ENCODE results near the gene PFDN2. TPM values are rescaled to one million over a fixed set of nuclear protein-coding genes. Genes with fewer than 3 reads are reported as not detected.

The PFDN2 gene
- total RNA-seq, 5 donors from 2014 or later (not counting 1 experiment from before 2014, with no cell fraction given) = 32.4 to 48.3 (median 42.1) TPM

- H3K4me1 ChIP-seq (ENCODE audit: control insufficient read depth in 1 of 2, extremely low read depth in 1 of 2, insufficient read depth in 2 of 2, low read length in 2 of 2) = peaks cover 14 to 57% of the 10 kb centered on the region in 2 experiments
- H3K27me3 Mint-ChIP-seq = no peaks in the 10 kb centered on the region
- no peak overlapping the region for H3K4me3 ChIP-seq (ENCODE audit: control insufficient read depth in 1 of 2, extremely low read depth in 1 of 2, low read length in 1 of 2)
- ATAC-seq (replicated peaks in 1 of 4) (no peak), DNase-seq (no peak)
- no peaks in the 10 kb centered on the region for H3K9me3 ChIP-seq
- H3K4me1 Mint-ChIP-seq = peaks cover 66 to 76% (median 75%) of the 10 kb centered on the region in 3 donors
- H3K27ac ChIP-seq (ENCODE audit: low read length) = no peak overlapping the region
- ChIA-PET CTCF (interaction anchor here in 1 of 2 donors (1.1 kb wide), 1 partner anchor 23 kb away, joined by 3 read pairs; no protein-coding TSS in a partner anchor), POLR2A (interaction anchor here in 1 of 2 donors (0.5 kb wide), 1 partner anchor 93 kb away, joined by 3 read pairs; no protein-coding TSS in a partner anchor)
- H3K36me3 ChIP-seq (ENCODE audit: control insufficient read depth in 2 of 2, extremely low read depth in 1 of 2, insufficient read depth in 1 of 2, low read length in 1 of 2) = peaks cover 11 to 34% of the 10 kb centered on the region in 2 donors
- WGBS (ENCODE audit: insufficient coverage) = 95% methylated on average over 3 of the region's 5 CpGs
- H3K27me3 ChIP-seq (replicated peaks in 1 of 2; ENCODE audit: control insufficient read depth in 2 of 2, extremely low read depth in 1 of 2, insufficient read depth in 2 of 2, low read length in 1 of 2) = no peaks in the 10 kb centered on the region
- no peak overlapping the region for H3K4me3 Mint-ChIP-seq
- no peaks in the 10 kb centered on the region for H3K9me3 Mint-ChIP-seq
- H3K36me3 Mint-ChIP-seq = peaks cover 3% of the 10 kb centered on the region
- H3K27ac Mint-ChIP-seq = peak overlapping the region; percentile 84 to 96
These were observed 46.0 kb upstream of the PFDN2 start for GRCh38 chr1:161163793-161164192.

- ChIA-PET CTCF (no interaction called here), POLR2A (interaction anchor here in 1 of 2 donors (0.6 kb wide), 1 partner anchor 45 kb away, joined by 5 read pairs; the partner anchor contains the start of genes NIT1 and PFDN2)
- Histone ChIP-seq H3K4me1 (ENCODE audit: control insufficient read depth in 1 of 2, extremely low read depth in 1 of 2, insufficient read depth in 2 of 2, low read length in 2 of 2) (peaks cover 14 to 58% of the 10 kb centered on the region in 2 experiments), H3K9me3 (no peaks in the 10 kb centered on the region), H3K4me3 (ENCODE audit: control insufficient read depth in 1 of 2, extremely low read depth in 1 of 2, low read length in 1 of 2) (no peak overlapping the region), H3K27ac (ENCODE audit: low read length) (no peak overlapping the region), H3K36me3 (ENCODE audit: control insufficient read depth in 2 of 2, extremely low read depth in 1 of 2, insufficient read depth in 1 of 2, low read length in 1 of 2) (peaks cover 6 to 38% of the 10 kb centered on the region in 2 donors), H3K27me3 (replicated peaks in 1 of 2; ENCODE audit: control insufficient read depth in 2 of 2, extremely low read depth in 1 of 2, insufficient read depth in 2 of 2, low read length in 1 of 2) (no peaks in the 10 kb centered on the region)
- Mint-ChIP-seq H3K4me3 (peak overlapping the region in 1 of 3 donors; percentile 94), H3K4me1 (peaks cover 70 to 78% (median 77%) of the 10 kb centered on the region in 3 donors), H3K27ac (peak overlapping the region in 1 of 2 donors; percentile 7), H3K36me3 (peaks cover 8% of the 10 kb centered on the region), H3K27me3 (no peaks in the 10 kb centered on the region), H3K9me3 (no peaks in the 10 kb centered on the region)
- WGBS (ENCODE audit: insufficient coverage) = 100% methylated on average over 6 of the region's 10 CpGs
- no peak for ATAC-seq (replicated peaks in 1 of 4)
- DNase-seq = no peak
These were observed 45.0 kb upstream of the PFDN2 start for GRCh38 chr1:161162806-161163205.

- ChIA-PET CTCF (no interaction called here), POLR2A (interaction anchor here (0.6 to 1.0 kb wide), 3 partner anchors 9 to 44 kb away, joined by 3 to 5 read pairs (median 3); partner anchors contain the start of genes NIT1 (in 1 of the 2) and PFDN2 (in 1 of the 2))
- H3K27me3 Mint-ChIP-seq = no peaks in the 10 kb centered on the region
- H3K27ac ChIP-seq (ENCODE audit: low read length) = no peak overlapping the region
- H3K27ac Mint-ChIP-seq = peak overlapping the region; percentile 1 to 53
- peaks cover 11 to 51% of the 10 kb centered on the region in 2 experiments for H3K4me1 ChIP-seq (ENCODE audit: control insufficient read depth in 1 of 2, extremely low read depth in 1 of 2, insufficient read depth in 2 of 2, low read length in 2 of 2)
- H3K27me3 ChIP-seq (replicated peaks in 1 of 2; ENCODE audit: control insufficient read depth in 2 of 2, extremely low read depth in 1 of 2, insufficient read depth in 2 of 2, low read length in 1 of 2) = no peaks in the 10 kb centered on the region
- no peaks in the 10 kb centered on the region for H3K9me3 ChIP-seq
- ATAC-seq (replicated peaks in 1 of 4) (no peak), DNase-seq (no peak)
- 96% methylated on average over 4 of the region's 7 CpGs for WGBS (ENCODE audit: insufficient coverage)
- no peaks in the 10 kb centered on the region for H3K9me3 Mint-ChIP-seq
- peak overlapping the region in 2 of 3 donors; percentile 25 to 94 for H3K4me3 Mint-ChIP-seq
- H3K36me3 ChIP-seq (ENCODE audit: control insufficient read depth in 2 of 2, extremely low read depth in 1 of 2, insufficient read depth in 1 of 2, low read length in 1 of 2) = peaks cover 8 to 45% of the 10 kb centered on the region in 2 donors
- H3K4me1 Mint-ChIP-seq = peaks cover 69 to 75% (median 72%) of the 10 kb centered on the region in 3 donors
- H3K36me3 Mint-ChIP-seq = peaks cover 15% of the 10 kb centered on the region
- H3K4me3 ChIP-seq (ENCODE audit: control insufficient read depth in 1 of 2, extremely low read depth in 1 of 2, low read length in 1 of 2) = no peak overlapping the region
These were observed 44.2 kb upstream of the PFDN2 start for GRCh38 chr1:161162052-161162451.

DNA sequence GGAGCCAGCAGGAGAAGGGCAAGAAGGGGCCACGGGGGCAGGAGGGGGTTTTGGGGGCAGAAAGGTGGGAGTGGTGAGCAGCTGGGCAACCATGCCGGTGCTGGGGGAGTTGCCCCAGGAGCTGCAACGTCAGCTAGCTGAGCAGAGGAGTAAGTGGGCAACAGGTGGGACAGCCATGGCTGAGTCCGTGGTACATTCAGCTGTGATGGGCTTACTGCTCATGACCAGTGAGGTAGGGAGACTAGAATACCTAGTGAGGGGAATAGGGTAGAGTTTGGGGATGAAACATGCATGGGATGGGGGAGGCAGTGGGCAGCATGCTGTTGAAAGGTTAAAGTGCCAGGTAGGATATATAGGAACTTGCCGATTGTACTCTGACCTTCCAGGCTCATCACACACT, 43.8 kb upstream of the PFDN2 start:
- ChIA-PET POLR2A (interaction anchor here (0.6 to 1.0 kb wide), 3 partner anchors 8 to 522 kb away, joined by 3 to 6 read pairs (median 3); no protein-coding TSS in a partner anchor), CTCF (no interaction called here)
- no peak for ATAC-seq (replicated peaks in 1 of 4)
- H3K4me3 Mint-ChIP-seq = peak overlapping the region in 2 of 3 donors; percentile 25 to 94
- no peaks in the 10 kb centered on the region for H3K9me3 Mint-ChIP-seq
- Histone ChIP-seq H3K36me3 (ENCODE audit: control insufficient read depth in 2 of 2, extremely low read depth in 1 of 2, insufficient read depth in 1 of 2, low read length in 1 of 2) (peaks cover 9 to 47% of the 10 kb centered on the region in 2 donors), H3K27me3 (replicated peaks in 1 of 2; ENCODE audit: control insufficient read depth in 2 of 2, extremely low read depth in 1 of 2, insufficient read depth in 2 of 2, low read length in 1 of 2) (no peaks in the 10 kb centered on the region), H3K4me3 (ENCODE audit: control insufficient read depth in 1 of 2, extremely low read depth in 1 of 2, low read length in 1 of 2) (no peak overlapping the region), H3K27ac (ENCODE audit: low read length) (no peak overlapping the region), H3K9me3 (no peaks in the 10 kb centered on the region), H3K4me1 (ENCODE audit: control insufficient read depth in 1 of 2, extremely low read depth in 1 of 2, insufficient read depth in 2 of 2, low read length in 2 of 2) (peaks cover 8 to 47% of the 10 kb centered on the region in 2 experiments)
- WGBS (ENCODE audit: insufficient coverage) = 91% methylated on average over 4 of the region's 5 CpGs
- DNase-seq = no peak
- peaks cover 18% of the 10 kb centered on the region for H3K36me3 Mint-ChIP-seq
- no peaks in the 10 kb centered on the region for H3K27me3 Mint-ChIP-seq
- H3K27ac Mint-ChIP-seq = peak overlapping the region; percentile 1 to 53
- peaks cover 69 to 74% (median 69%) of the 10 kb centered on the region in 3 donors for H3K4me1 Mint-ChIP-seq

DNA sequence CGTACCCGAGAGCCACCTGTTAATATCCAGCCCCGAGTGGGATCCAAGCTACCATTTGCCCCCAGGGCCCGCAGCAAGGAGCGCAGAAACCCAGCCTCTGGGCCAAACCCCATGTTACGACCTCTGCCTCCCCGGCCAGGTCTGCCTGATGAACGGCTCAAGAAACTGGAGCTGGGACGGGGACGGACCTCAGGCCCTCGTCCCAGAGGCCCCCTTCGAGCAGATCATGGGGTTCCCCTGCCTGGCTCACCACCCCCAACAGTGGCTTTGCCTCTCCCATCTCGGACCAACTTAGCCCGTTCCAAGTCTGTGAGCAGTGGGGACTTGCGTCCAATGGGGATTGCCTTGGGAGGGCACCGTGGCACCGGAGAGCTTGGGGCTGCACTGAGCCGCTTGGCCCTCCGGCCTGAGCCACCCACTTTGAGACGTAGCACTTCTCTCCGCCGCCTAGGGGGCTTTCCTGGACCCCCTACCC, 42.9 kb upstream of the PFDN2 start:
- ATAC-seq (replicated peaks in 1 of 4) = no peak
- Histone ChIP-seq H3K36me3 (ENCODE audit: control insufficient read depth in 2 of 2, extremely low read depth in 1 of 2, insufficient read depth in 1 of 2, low read length in 1 of 2) (peaks cover 9 to 47% of the 10 kb centered on the region in 2 donors), H3K27ac (ENCODE audit: low read length) (no peak overlapping the region), H3K9me3 (no peaks in the 10 kb centered on the region), H3K4me1 (ENCODE audit: control insufficient read depth in 1 of 2, extremely low read depth in 1 of 2, insufficient read depth in 2 of 2, low read length in 2 of 2) (peaks cover 7 to 40% of the 10 kb centered on the region in 2 experiments), H3K4me3 (ENCODE audit: control insufficient read depth in 1 of 2, extremely low read depth in 1 of 2, low read length in 1 of 2) (no peak overlapping the region), H3K27me3 (replicated peaks in 1 of 2; ENCODE audit: control insufficient read depth in 2 of 2, extremely low read depth in 1 of 2, insufficient read depth in 2 of 2, low read length in 1 of 2) (no peaks in the 10 kb centered on the region)
- WGBS (ENCODE audit: insufficient coverage) = 97% methylated on average over 22 of the region's 22 CpGs
- H3K27ac Mint-ChIP-seq = peak overlapping the region; percentile 53 to 55
- ChIA-PET CTCF (no interaction called here), POLR2A (interaction anchor here in 1 of 2 donors (0.6 kb wide), 1 partner anchor 521 kb away, joined by 6 read pairs; no protein-coding TSS in a partner anchor)
- no peak for DNase-seq
- H3K27me3 Mint-ChIP-seq = no peaks in the 10 kb centered on the region
- H3K4me3 Mint-ChIP-seq = peak overlapping the region; percentile 86 to 94 (median 92)
- H3K4me1 Mint-ChIP-seq = peaks cover 63 to 71% (median 68%) of the 10 kb centered on the region in 3 donors
- peaks cover 18% of the 10 kb centered on the region for H3K36me3 Mint-ChIP-seq
- H3K9me3 Mint-ChIP-seq = no peaks in the 10 kb centered on the region

GRCh38 chr1:161159913-161160243, 42.0 kb upstream of the PFDN2 start:
- Mint-ChIP-seq H3K4me3 (peak overlapping the region; percentile 86 to 94 (median 92)), H3K36me3 (peaks cover 18% of the 10 kb centered on the region), H3K4me1 (peaks cover 64 to 71% (median 69%) of the 10 kb centered on the region in 3 donors), H3K27ac (peak overlapping the region; percentile 69 to 75), H3K9me3 (no peaks in the 10 kb centered on the region), H3K27me3 (no peaks in the 10 kb centered on the region)
- Histone ChIP-seq H3K4me1 (ENCODE audit: control insufficient read depth in 1 of 2, extremely low read depth in 1 of 2, insufficient read depth in 2 of 2, low read length in 2 of 2) (peaks cover 12 to 35% of the 10 kb centered on the region in 2 experiments), H3K9me3 (no peaks in the 10 kb centered on the region), H3K27ac (ENCODE audit: low read length) (peak overlapping the region; percentile 74), H3K4me3 (ENCODE audit: control insufficient read depth in 1 of 2, extremely low read depth in 1 of 2, low read length in 1 of 2) (peak overlapping the region; percentile 65 to 68), H3K36me3 (ENCODE audit: control insufficient read depth in 2 of 2, extremely low read depth in 1 of 2, insufficient read depth in 1 of 2, low read length in 1 of 2) (peaks cover 9 to 47% of the 10 kb centered on the region in 2 donors), H3K27me3 (replicated peaks in 1 of 2; ENCODE audit: control insufficient read depth in 2 of 2, extremely low read depth in 1 of 2, insufficient read depth in 2 of 2, low read length in 1 of 2) (no peaks in the 10 kb centered on the region)
- POLR2A ChIA-PET = no interaction called here
- no CpG with 5 or more reads among the region's 11 CpGs for WGBS (ENCODE audit: insufficient coverage)
- peak in 1 of 35 experiments; percentile 34 for DNase-seq
- no peak for ATAC-seq (replicated peaks in 1 of 4)
- CTCF ChIA-PET = interaction anchor here in 1 of 2 donors (0.9 kb wide), 1 partner anchor 27 kb away, joined by 3 read pairs; the partner anchor contains the start of gene DEDD

Measured in T-cell (primary cell).